NCI-H226 (cell line): ENCODE measurements around the gene TMEM72.
"Not testable (repeated sequence)": the region's sequence is repeated elsewhere in the genome, so short reads cannot be mapped to it uniquely, and the experiment has no call there.

ENCODE experiments used
- DNase-seq: peaks from one replicate; pipeline ENCODE4 v3.0.0-alpha.2; 2015

TMEM72 gene

DNA sequence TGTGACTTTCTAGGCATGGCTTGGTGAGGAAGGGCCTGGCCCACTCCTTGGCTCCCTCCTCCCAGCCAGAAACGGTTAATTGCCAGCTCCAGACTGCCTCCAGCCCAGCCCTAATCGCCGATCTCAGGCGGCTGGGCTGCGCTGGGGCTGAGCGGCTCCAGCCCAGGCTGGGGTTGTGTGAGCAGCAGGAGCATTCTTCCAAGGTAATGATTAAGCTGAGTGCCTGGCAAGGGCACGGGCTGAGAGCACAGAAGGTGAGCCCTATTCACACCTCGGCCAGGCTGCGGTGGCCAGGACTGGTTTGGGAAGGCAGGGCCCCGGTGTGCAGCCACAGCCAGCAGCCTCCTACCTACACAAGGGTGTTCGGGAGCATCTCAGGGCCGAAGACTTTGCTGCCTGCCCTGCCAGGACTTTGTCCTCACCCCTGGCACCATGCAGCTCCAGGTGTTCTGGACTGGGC, at the start of gene TMEM72:
Gene TMEM72 (plus strand): TSS at position 257 of the 460 bp plus-strand sequence. CDS start 176 bp downstream, at position 433.
- no peak for DNase-seq

DNA sequence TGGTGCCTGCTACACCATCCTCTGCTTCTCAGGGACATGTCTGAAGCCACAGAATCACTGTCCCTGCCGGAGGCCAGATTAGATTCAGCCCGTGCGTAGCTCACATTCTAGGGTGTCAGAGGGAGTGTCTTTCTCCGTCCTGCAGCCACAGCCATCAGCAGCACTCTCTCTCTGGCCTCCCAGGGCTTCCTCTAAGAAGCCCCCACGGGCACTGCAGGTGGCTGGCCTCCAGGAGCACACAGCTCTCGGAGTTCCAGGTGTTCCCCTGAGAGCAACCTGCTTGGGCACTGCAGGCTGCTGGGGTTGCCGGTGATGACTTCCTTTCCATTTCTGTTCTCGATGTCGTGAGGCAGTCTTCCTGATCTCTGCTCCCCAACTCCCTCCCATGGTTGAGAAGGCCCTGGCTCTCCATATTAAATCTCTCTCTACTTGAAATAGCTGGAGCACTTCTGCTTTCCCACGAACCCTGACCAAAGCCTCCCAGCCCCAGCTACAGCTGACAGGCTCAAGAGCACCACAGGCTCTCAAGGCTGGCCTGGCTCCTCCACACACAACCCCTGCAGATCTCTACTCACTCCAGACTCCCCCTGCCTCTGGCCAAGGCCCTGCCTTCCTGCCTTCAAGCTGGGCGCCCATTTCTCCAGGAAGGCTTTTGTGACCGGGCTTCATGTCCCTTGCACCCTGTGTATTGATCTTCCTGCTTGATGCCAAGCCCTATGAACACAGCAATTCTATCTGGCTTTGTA, 49.0 kb upstream of the TMEM72 start:
- DNase-seq: no peak

DNA sequence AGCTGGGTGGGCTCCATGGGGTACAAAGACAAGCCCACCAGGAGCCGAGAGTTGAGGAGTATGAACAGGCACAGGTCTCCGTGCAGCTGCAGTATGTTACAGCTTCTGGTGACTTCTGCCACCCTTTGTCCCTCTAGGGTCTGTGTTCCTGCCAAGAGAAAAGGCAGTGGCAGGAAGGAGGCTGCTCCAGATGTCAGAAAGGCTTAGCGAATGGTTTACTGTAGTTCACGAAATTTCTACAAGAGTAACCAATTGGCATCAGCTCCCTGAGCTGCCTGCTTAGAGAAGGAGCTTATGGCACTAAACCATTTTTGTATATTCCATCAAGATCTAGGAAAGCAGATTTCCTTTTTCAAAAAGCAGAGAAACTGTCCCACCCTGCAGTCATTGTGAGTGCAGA, 48.2 kb upstream of the TMEM72 start:
- no peak for DNase-seq

GRCh38 chr10:44863344-44864047, 47.6 kb upstream of the TMEM72 start:
- DNase-seq: no peak

DNA sequence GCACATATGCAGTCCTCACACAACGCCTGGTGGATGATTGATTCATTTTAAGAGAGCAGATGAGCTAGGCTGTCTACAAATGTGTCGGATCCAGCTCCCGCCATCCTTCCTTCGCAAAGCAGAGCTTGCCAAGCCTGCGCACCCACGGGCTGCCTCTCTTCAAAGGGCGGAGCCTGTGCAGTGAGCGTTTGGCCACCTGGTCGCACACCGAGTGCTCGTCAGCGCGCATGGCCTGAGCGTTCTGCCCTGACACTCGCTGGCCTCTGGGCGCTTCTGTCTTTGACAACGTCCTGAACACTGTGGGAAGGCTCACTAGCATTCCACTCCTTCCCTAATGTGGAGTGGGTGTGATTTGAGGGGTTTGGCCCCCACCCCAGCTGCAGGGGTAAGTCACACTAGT, 47.1 kb upstream of the TMEM72 start:
- DNase-seq: no peak

GRCh38 chr10:44864637-44865288, 46.4 kb upstream of the TMEM72 start:
- peak; percentile 35 for DNase-seq

GRCh38 chr10:44865289-44865671, 45.9 kb upstream of the TMEM72 start:
- DNase-seq: no peak

GRCh38 chr10:44866367-44866766, 44.8 kb upstream of the TMEM72 start:
- not testable (repeated sequence) for DNase-seq

DNA sequence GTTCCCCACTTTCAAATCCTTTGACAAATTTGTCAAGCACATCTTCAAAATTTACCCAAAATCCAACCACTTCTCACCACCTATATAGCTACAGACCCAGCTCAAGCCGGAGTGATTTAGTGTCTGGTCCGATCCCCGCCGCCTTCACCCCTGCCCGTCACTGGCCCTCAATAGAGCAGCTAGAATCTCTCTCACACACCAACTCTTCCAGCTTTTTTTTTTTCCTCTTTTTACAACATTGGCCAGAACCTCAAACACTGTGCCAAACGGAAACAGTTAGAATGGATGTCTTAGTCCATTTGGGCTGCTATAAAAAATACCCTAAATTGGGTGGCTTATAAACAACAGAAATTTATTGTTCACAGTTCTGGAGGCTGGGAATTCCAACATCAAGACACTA, 41.1 kb upstream of the TMEM72 start:
- DNase-seq: no peak

DNA sequence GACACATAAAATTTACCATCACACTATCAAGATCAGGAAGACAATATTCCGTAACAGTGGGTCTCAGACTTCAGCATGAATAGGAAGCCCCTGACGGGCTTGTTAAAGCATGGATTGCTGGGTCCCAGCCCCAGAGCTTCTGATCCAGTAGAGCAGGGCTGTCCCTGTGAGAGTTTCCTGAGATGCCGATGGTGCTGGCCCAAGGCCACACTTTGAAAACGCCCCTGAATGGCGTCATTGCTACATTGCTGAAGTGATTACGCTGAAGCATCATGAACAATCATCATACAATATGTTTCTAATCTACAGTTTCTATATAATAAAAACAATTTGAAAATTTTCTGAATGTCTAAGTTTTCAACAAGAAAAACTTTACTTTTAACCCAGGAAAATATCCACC, 38.0 kb upstream of the TMEM72 start:
- no peak for DNase-seq

GRCh38 chr10:44874166-44874565, 37.0 kb upstream of the TMEM72 start:
- no peak for DNase-seq

DNA sequence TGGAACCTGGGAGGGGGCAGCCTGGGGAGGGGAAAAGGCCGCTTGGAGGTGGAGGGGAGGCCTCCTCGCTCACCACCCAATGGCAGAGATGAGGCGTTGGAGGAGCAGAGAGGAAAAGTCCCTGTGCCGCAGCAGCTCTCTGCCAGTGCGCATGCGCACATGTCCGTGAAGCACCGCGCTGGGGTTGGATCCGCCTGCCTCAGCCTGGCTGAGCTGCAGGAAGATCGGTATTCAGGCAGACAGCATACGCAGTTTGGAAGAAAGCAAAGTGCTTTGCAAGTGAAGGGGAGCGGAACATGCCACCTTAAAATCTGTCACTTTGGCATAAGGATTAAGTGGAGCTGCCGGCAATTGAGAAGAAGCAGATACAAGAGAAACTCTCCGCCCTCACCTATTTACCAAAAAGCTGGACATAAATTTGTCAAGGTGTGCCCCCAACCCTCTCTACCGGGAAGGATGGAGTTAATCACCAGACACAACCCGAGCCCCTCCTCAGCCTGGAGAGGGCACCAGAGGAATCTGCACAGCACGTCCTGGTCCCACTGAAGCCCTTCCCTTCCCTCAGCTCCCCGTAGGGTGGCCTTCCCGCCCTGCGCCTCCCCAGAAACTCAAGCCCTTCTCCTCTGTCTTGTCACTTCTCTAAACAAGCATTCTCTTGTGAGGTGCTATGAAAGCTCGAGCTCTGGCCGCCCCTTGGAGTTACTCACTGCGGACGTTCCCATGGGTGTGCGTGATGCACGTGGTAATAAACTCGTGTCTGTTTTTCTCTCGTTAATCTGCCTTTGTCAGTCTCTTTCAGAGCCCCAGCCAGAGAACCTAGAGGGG, 32.2 kb upstream of the TMEM72 start:
- peak; percentile 37 for DNase-seq

DNA sequence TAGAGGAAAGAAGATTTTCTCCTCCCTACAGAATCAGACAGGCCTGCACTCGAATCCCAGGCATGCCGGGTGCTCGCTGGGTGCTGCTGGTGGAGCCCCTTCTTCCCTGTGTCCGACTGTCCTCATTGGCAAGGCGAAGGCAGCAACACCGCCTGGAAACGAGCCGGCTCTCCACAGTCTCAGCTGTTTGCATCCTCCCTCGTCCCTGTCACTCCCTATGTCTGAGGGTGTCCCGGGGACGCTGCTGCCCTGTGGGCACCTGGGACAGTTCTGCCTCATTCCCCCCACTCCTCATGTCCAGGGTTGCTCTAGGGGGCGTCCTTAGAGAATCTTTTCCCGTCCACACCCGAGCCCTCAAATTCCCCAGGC, 31.6 kb upstream of the TMEM72 start:
- no peak for DNase-seq

DNA sequence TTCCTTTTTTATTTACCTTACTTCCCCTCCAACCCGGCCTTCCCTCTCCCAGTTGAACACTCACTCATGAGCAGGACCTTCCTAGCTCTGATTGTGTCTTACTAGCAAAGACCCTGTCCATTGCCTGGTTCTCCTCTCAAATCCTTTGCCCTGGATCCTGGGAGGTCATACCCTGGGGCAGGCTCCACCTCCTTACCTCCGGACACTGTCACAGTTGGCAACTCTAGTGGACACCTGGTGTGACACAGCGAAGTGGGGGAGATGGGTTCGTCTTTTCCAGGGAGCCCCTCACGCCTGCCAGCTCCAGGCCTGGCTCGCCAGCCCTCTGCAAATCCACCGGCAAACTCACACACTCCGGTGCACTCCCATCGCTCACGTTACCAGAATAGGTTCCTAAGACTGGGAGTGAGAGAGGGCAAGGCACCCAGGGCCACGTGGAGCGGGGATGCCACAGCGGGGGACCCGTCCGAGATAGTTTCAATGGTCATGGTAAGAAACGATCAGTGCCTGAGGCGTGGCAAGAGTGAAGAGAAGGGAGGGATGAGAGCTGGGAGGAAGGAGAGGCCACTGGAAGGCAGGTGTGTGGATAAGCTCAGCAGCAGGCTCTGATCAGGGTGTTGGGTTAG, 30.9 kb upstream of the TMEM72 start:
- no peak for DNase-seq

DNA sequence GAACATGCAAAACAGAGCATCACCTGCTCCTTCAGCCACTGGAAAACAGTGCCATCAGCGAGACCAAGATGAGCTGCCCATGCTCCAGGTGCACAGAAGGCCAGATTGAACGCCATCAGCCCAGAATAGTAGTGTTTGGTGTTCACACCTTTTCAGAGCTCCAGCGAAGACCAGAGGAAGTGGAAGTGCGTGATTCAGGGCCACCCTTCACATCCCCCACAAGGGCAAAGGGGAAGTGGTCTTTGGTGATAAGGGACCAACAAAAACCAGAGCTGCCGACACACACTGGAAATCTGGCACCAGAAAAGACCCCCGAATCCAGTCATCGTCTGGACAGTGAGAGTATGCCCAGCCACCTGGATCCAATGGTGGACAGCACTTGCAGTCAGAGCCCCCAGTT, 29.5 kb upstream of the TMEM72 start:
- DNase-seq: no peak

DNA sequence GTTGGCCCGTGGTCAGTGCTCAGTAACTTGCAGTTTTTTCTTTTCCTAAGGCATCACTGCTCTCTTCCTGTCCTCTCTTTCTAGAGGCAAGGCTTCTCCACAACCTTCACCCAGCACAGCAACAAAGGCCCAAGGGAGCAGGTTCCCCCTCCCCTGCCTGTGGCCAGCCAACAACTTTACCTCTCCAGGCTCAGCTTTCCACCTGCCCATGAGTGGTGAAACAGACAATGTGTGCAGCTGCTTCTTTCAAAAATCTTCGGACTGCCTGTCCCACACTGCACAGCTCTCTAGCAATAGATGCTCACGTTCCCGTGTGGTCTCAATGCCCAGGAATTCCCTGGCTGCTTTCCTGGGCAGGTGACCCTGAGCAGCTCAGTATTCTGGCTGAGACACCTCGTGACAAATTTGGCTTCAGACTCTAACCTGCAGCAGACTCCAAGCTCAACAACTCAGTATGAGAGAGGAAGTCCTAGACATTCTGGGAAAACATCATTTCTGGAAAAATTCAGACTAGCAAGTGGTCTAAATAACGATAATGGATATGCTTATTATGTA, 28.9 kb upstream of the TMEM72 start:
- no peak for DNase-seq

DNA sequence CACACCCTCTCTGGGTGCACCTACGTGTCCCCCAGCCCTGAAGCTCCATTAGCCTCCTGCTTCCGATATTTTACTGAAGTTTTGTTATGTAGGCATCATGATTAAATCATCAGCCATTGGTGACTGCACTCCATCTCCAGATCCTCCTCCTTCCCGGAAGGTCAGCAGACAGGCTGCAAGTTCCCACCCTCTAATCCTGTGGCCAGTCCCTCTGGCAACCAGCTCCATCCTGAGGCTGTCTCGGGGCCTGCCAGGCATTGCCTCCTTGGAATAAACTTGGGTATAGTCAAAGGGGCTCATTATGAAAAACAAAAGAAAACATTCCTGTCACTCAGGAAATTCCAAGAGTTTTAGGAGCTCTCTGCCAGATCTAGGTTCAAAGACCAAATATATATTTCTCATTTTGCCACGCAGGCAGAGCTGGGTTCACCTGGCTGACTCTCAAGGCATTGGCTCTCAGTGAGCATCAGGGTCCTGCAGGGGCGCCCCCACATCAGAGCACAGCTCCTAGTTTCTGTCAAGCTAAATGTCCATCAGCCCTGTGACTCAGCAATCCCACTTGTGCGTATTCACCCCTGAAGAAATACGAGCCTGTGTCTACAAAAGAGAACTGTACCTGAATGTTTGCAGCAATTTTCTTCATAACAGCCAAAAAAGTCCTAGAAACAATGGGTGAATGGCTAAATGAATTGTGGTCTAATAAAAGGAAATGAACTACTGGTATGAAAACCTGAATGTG, 27.4 kb upstream of the TMEM72 start:
- no peak for DNase-seq

DNA sequence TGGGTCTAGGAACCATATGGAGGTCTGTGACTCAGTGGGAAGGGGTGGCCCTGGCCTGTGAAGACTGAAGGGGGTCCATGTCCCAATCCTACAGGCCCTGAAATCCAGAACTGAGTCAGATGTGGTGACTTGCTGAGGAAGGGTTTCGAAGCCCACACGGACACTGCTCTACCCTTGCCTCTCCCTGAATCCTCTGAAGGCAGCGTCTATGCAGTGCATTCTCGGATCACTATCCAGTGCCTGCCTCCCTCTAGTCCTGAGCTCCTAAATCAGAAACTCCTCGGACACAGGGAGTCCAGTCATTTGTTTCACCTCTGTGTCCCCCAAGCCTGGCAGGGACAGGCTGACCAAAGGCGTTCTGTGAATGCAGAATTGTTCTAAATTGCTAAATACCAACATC, 25.4 kb upstream of the TMEM72 start:
- DNase-seq: no peak

DNA sequence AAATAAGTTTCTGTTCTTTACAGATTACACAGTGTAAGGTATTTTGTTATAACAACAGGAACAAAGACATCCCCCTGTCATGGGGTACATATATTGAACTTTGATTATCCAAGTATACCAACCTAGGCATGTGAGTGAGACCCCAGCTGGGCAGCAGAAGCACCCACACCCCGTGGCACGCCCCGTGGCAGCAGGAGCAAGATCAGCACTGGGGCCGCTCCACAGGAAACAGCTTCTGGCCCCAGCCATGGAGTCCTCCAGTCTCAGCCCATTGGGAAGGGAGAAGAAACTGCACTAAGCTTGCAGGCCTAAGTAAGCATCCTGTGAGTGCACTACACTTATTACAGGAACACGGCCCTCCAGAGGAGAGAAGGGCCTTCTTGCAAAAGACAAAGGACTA, 24.2 kb upstream of the TMEM72 start:
- no peak for DNase-seq

GRCh38 chr10:44888886-44889285, 22.3 kb upstream of the TMEM72 start:
- DNase-seq: no peak

GRCh38 chr10:44889834-44890233, 21.3 kb upstream of the TMEM72 start:
- no peak for DNase-seq
